HepG2 (cell line): Measurements from ENCODE around the gene LAMB4. TPM values are rescaled to one million over a fixed set of nuclear protein-coding genes. Genes with fewer than 3 reads are reported as not detected.

Experiments
- ATAC-seq: fragments of 200-7000 bp; cut with Tn5 transposase; 3 replicates; pipeline ENCODE4 v1.9.1; 2020; ENCODE audit warnings: mild to moderate bottlenecking, moderate library complexity
- BruUV-seq: library from RNA; stranded (reverse); fragments of 400-500 nt; replicated peaks from 2 replicates; lab custom pipeline; 2021; lab: Mats Ljungman, UMichigan
- CTCF ChIA-PET: fragments of 300-600 bp; formaldehyde crosslinking; extraction: SDS; loops from one replicate; lab custom pipeline; 2021; ENCODE audit warnings: low total read pairs, inconsistent platforms, low intra/inter-chr PET ratio; lab: Yijun Ruan, JAX
- POLR2A ChIA-PET: fragments of 350-600 bp; sonication (Branson Sonifier 250); formaldehyde crosslinking; loops from one replicate; lab custom pipeline; 2020; ENCODE audit warnings: antibody characterized with exemption, inconsistent platforms; lab: Yijun Ruan, JAX
- DNase-seq: peaks from one replicate; pipeline ENCODE4 v3.0.0-alpha.2; 2015; ENCODE audit warnings: low spot score
- FAIRE-seq: peaks from 3 replicates; lab custom pipeline; 2011; peaks lifted over from hg19 to GRCh38; lab: Jason Lieb, UNC
- H2AFZ ChIP-seq: one replicate; pipeline ENCODE4 v1.6.1; 2011; ENCODE audit warnings: low read length, inconsistent platforms
- H3K27ac ChIP-seq: fragments of 300-600 bp; 3 replicates; pipeline ENCODE4 v1.8.0; 2011; ENCODE audit warnings: mixed run types, mild to moderate bottlenecking, mixed read lengths, low read length, inconsistent platforms; ENCODE audit not compliant: insufficient read depth; ENCODE audit errors: extremely low read length
- H3K27me3 ChIP-seq, 2 experiments: fragments of 200-600 bp in 1 of 2; 2 replicates in 1 of 2; 3 replicates in 1 of 2; pipeline versions ENCODE4 v1.6.0 to v1.8.0; 2011; ENCODE audit warnings: low read length in 2 of 2, mild to moderate bottlenecking in 2 of 2, moderate library complexity in 2 of 2, inconsistent platforms in 1 of 2; ENCODE audit not compliant: insufficient read depth in 2 of 2, control insufficient read depth in 1 of 2
- H3K36me3 ChIP-seq, 2 experiments: fragments of 200-600 bp in 1 of 2; replicated peaks in 1 of 2; 2 replicates in 1 of 2; 3 replicates in 1 of 2; pipeline versions ENCODE4 v1.5.1 to v1.8.0; 2011; ENCODE audit warnings: low read length in 2 of 2, inconsistent platforms in 1 of 2; ENCODE audit not compliant: insufficient read depth in 2 of 2, control insufficient read depth in 1 of 2
- H3K4me1 ChIP-seq: 2 replicates; pipeline ENCODE4 v1.5.1; 2012; ENCODE audit warnings: low read length, inconsistent platforms; ENCODE audit not compliant: insufficient read depth
- H3K4me2 ChIP-seq: 2 replicates; pipeline ENCODE4 v1.6.0; 2011; ENCODE audit warnings: low read depth, low read length, inconsistent platforms
- H3K4me3 ChIP-seq, 3 experiments: fragments of 200-600 bp in 1 of 3; sonication (generic), shearing (Covaris generic) in 1 of 3; replicated peaks in 1 of 3; 2 replicates each; pipeline ENCODE4 v1.5.1; 2011 to 2016; ENCODE audit warnings: low read length in 3 of 3, inconsistent platforms in 2 of 3, low read depth in 2 of 3, mild to moderate bottlenecking in 2 of 3, control low read depth in 1 of 3, mixed read lengths in 1 of 3; ENCODE audit not compliant: insufficient read depth in 1 of 3
- H3K79me2 ChIP-seq: one replicate; pipeline ENCODE4 v1.6.1; 2011; ENCODE audit warnings: low read length, inconsistent platforms; ENCODE audit not compliant: insufficient read depth
- H3K9ac ChIP-seq: 2 replicates; pipeline ENCODE4 v1.6.0; 2011; ENCODE audit warnings: mild to moderate bottlenecking, low read depth, low read length, inconsistent platforms; ENCODE audit not compliant: insufficient read depth
- H3K9me3 ChIP-seq: 2 replicates; pipeline ENCODE4 v1.5.1; 2012; ENCODE audit warnings: mild to moderate bottlenecking, low read length
- H4K20me1 ChIP-seq: 2 replicates; pipeline ENCODE4 v1.6.0; 2011; ENCODE audit warnings: inconsistent platforms, mild to moderate bottlenecking, low read length, moderate library complexity; ENCODE audit not compliant: insufficient read depth
- AHDC1 ChIP-seq: sonication (generic); formaldehyde crosslinking; IDR thresholded peaks from 2 replicates; pipeline ENCODE4 v1.5.1; 2020; ENCODE audit warnings: mild to moderate bottlenecking, missing genetic modification reagents, borderline replicate concordance
- CHCHD3 ChIP-seq: sonication (generic); formaldehyde crosslinking; IDR thresholded peaks from 2 replicates; pipeline ENCODE4 v1.8.0; 2022; ENCODE audit warnings: mild to moderate bottlenecking, missing genetic modification reagents, moderate library complexity
- CREB1 ChIP-seq, 2 experiments: fragments of 450-650 bp in 1 of 2; IDR thresholded peaks; 2 replicates each; pipeline ENCODE4 v1.6.1; 2016 to 2017; ENCODE audit warnings: control low read depth in 1 of 2, mild to moderate bottlenecking in 1 of 2, missing compliant biosample characterization in 1 of 2, missing genetic modification characterization in 1 of 2
- MYPOP ChIP-seq: sonication (generic); formaldehyde crosslinking; IDR thresholded peaks from 2 replicates; pipeline ENCODE4 v1.8.1; 2023; ENCODE audit warnings: mild to moderate bottlenecking, moderate library complexity, missing genetic modification reagents
- NRL ChIP-seq: sonication (generic); formaldehyde crosslinking; IDR thresholded peaks from 2 replicates; pipeline ENCODE4 v1.5.0; 2020; ENCODE audit warnings: missing genetic modification reagents, mild to moderate bottlenecking, moderate library complexity, borderline replicate concordance
- PCBP1 ChIP-seq: fragments of 200-400 bp; formaldehyde crosslinking; IDR thresholded peaks from 2 replicates; pipeline ENCODE4 v1.6.1; 2017; ENCODE audit warnings: mild to moderate bottlenecking, low read depth, low read length, borderline replicate concordance
- PITX1 ChIP-seq: sonication (generic); formaldehyde crosslinking; IDR thresholded peaks from 2 replicates; pipeline ENCODE4 v1.5.1; 2020; ENCODE audit warnings: mild to moderate bottlenecking, missing genetic modification reagents
- ZFX ChIP-seq: sonication (generic); formaldehyde crosslinking; IDR thresholded peaks from 2 replicates; pipeline ENCODE4 v1.4.0; 2020; ENCODE audit warnings: mild to moderate bottlenecking, low read depth, missing genetic modification reagents, moderate library complexity
- ZNF282 ChIP-seq: fragments of 450-650 bp; IDR thresholded peaks from 2 replicates; pipeline ENCODE4 v1.6.1; 2018; ENCODE audit not compliant: partially characterized antibody
- ZNF609 ChIP-seq: sonication (generic); formaldehyde crosslinking; IDR thresholded peaks from 2 replicates; pipeline ENCODE4 v1.4.0; 2020; ENCODE audit warnings: mild to moderate bottlenecking, missing genetic modification reagents, borderline replicate concordance
- ZNF777 ChIP-seq: sonication (generic); formaldehyde crosslinking; IDR thresholded peaks from 2 replicates; pipeline ENCODE4 v1.4.0; 2020; ENCODE audit warnings: missing genetic modification reagents
- ZNF782 ChIP-seq: sonication (generic); formaldehyde crosslinking; IDR thresholded peaks from 2 replicates; pipeline ENCODE4 v1.4.0; 2020; ENCODE audit warnings: missing genetic modification reagents, mild to moderate bottlenecking, borderline replicate concordance
- WGBS: methylation state at CpG from one replicate; pipeline ENCODE4 v1.1.6; 2017; ENCODE audit warnings: low lambda C conversion rate; 5-methylcytosine and 5-hydroxymethylcytosine counted together
- in situ Hi-C: cut with HindIII; loops from 2 replicates; pipeline ENCODE4 v1.10.0; 2017; ENCODE audit warnings: low pct_unique_long_range_greater_than_20kb; ENCODE audit not compliant: extremely low pct_ligation_motif_present
- intact Hi-C: fragments of 100-400 bp; cut with micrococcal nuclease; formaldehyde crosslinking; loops from one replicate; pipeline ENCODE4 v1.10.0; 2022; ENCODE audit not compliant: unreplicated experiment
- polyA plus RNA-seq, 8 experiments: library from polyadenylated mRNA; depleted of rRNA in 3 of 8; stranded (reverse) in 7 of 8; unstranded in 1 of 8; fragments of >200 nt; fragmentation: Illumina TruSeq in 4 of 8; extraction: Trizol in 4 of 8; gene quantifications; 2 replicates each; pipeline versions ENCODE4 v1.2.1 to v1.2.3, GENCODE V29; 2011 to 2016; ENCODE audit warnings: low read depth in 4 of 8, missing spikeins in 1 of 8, mixed read lengths in 1 of 8; ENCODE audit not compliant: insufficient read depth in 1 of 8
- total RNA-seq, 5 experiments: library from RNA; depleted of rRNA; stranded (reverse); fragments of >200 nt; fragmentation: Illumina TruSeq; extraction: Trizol; gene quantifications; 2 replicates each; pipeline ENCODE4 v1.2.3, GENCODE V29; 2016; ENCODE audit warnings: low read depth in 1 of 5
- TF ChIP-seq, protein P1 (sequence below): sonication (generic); formaldehyde crosslinking; IDR thresholded peaks from 2 replicates; pipeline ENCODE4 v1.4.0; 2020; ENCODE audit warnings: missing genetic modification reagents

The LAMB4 gene
- total and polyA plus RNA-seq, 2 of the 13 experiments (the other 11 are each of a cell fraction or from before 2014, with no cell fraction given), result 0.05 TPM; not detected in 1

DNA sequence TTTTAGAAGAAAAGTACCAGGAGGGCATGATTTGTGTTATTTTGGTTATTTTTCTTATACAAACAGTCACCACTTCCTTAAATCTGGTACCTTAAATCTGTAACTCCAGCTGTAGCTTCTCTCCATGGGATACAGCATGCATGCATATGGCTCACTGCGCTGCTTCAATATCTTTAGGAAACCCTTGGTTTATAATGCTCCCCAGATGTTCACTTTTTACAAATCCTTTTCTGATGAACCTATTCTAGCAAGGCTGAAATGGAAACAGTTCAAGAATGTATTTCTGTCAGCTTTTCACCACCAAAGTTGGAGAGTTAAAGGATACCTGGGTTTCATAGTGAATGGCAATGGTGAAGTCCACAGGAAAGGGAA lies 50.9 kb downstream of the LAMB4 start:
- POLR2A ChIA-PET, result no interaction called here
- Histone ChIP-seq H4K20me1 (no peaks in the 10 kb centered on the region), H3K4me1 (peaks cover 30% of the 10 kb centered on the region), H3K27ac (no peak overlapping the region), H3K9me3 (no peaks in the 10 kb centered on the region), H3K36me3 (no peaks in the 10 kb centered on the region), H3K27me3 (no peaks in the 10 kb centered on the region), H3K4me3 (no peak overlapping the region), H2AFZ (no peak overlapping the region), H3K9ac (no peak overlapping the region), H3K79me2 (no peaks in the 10 kb centered on the region), H3K4me2 (no peak overlapping the region)
- CTCF ChIA-PET, result no interaction called here
- DNase-seq (no peak), FAIRE-seq (no peak), ATAC-seq (no peak)
- no TSS peak for BruUV-seq
- in situ Hi-C loops, result no loop called here
- intact Hi-C loops, result no loop called here
- TF ChIP-seq PITX1, result no peak
- no peak for TF ChIP-seq CREB1 (IDR thresholded peaks at IDR 0.05)
- no peak for TF ChIP-seq CREB1 (CRISPR knock-in tag; IDR thresholded peaks at IDR 0.05)
- no peak for TF ChIP-seq PCBP1
- TF ChIP-seq ZNF282, result no peak
- TF ChIP-seq AHDC1 (CRISPR knock-in tag), result no peak
- no peak for TF ChIP-seq CHCHD3 (CRISPR knock-in tag)
- no peak for TF ChIP-seq ZNF782 (CRISPR knock-in tag)
- no peak for TF ChIP-seq NRL (CRISPR knock-in tag)
- TF ChIP-seq MYPOP (CRISPR knock-in tag), result no peak
- TF ChIP-seq ZNF777 (CRISPR knock-in tag), result no peak
- no peak for TF ChIP-seq ZNF609
- no peak for TF ChIP-seq ZFX (CRISPR knock-in tag)
- TF ChIP-seq, protein P1, sequence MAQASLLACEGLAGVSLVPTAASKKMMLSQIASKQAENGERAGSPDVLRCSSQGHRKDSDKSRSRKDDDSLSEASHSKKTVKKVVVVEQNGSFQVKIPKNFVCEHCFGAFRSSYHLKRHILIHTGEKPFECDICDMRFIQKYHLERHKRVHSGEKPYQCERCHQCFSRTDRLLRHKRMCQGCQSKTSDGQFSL (CRISPR knock-in tag), result no peak
- WGBS, result 100% methylated on average over 1 of the region's 1 CpG
